PC-9 (cell line): Measurements from ENCODE around the gene MYOF.

Experiments used
- EZH2 ChIP-seq: fragments of 200-600 bp; sonication (generic); IDR thresholded peaks from 2 replicates; pipeline ENCODE4 v1.8.0; 2017; ENCODE audit warnings: antibody characterized with exemption, low read depth
- TF ChIP-seq, protein P1 (sequence below): fragments of 200-600 bp; sonication (generic); conservative IDR thresholded peaks from 2 replicates; pipeline ENCODE4 v1.6.1; 2017; ENCODE audit warnings: mixed run types, antibody characterized with exemption, mild to moderate bottlenecking, moderate library complexity

DNA sequence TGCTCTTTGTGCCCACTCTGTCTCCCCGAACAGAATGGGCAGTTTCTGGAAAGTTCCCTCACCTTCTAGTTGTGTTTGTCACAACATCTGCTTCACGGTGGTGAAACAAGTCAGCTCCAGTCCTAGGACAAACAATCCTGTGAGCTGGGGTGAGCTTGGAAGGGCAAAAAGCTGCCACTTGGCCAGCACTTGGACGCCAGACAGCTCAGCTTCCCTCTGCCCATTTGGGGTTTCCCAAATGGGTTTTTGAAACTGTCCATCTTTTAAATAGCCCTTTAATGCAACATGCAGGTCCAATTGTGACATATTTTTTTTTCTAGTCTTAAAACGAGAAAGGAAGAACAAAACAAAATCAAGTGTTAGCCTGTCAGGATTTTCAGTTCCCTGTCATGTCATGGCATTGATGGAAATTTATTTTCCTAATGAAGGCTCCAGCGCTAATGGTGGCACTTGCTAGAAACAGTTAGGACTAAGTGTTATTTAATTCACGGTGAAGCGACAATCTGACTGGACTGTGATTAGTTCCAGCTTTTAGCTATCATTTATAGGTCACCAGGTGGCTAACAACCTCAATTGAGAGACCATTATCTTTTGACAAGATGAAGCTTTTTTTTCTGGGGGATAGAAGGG, 181.7 kb downstream of the MYOF start:
- TF ChIP-seq, protein P1, sequence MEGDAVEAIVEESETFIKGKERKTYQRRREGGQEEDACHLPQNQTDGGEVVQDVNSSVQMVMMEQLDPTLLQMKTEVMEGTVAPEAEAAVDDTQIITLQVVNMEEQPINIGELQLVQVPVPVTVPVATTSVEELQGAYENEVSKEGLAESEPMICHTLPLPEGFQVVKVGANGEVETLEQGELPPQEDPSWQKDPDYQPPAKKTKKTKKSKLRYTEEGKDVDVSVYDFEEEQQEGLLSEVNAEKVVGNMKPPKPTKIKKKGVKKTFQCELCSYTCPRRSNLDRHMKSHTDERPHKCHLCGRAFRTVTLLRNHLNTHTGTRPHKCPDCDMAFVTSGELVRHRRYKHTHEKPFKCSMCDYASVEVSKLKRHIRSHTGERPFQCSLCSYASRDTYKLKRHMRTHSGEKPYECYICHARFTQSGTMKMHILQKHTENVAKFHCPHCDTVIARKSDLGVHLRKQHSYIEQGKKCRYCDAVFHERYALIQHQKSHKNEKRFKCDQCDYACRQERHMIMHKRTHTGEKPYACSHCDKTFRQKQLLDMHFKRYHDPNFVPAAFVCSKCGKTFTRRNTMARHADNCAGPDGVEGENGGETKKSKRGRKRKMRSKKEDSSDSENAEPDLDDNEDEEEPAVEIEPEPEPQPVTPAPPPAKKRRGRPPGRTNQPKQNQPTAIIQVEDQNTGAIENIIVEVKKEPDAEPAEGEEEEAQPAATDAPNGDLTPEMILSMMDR: no peak
- TF ChIP-seq EZH2: no peak
